Fibroblast of lung (primary cell): Measurements from ENCODE around the gene TEX55. TPM values are rescaled to one million over a fixed set of nuclear protein-coding genes. Genes with fewer than 3 reads are reported as not detected.

Source experiments
- DNase-seq, 2 donors: peaks; one replicate each; pipeline versions ENCODE4 v3.0.0 to v3.0.0-alpha.2; 2010; ENCODE audit warnings: low read depth in 2 of 2
- H2AFZ ChIP-seq: 2 replicates; pipeline ENCODE4 v1.5.1; 2012; ENCODE audit warnings: low read length, control low read depth, inconsistent platforms
- H3K27ac ChIP-seq: 2 replicates; pipeline ENCODE4 v1.5.1; 2011; ENCODE audit warnings: low read length, control low read depth; ENCODE audit not compliant: insufficient read depth
- H3K27me3 ChIP-seq: 2 replicates; pipeline ENCODE4 v1.5.1; 2011; ENCODE audit warnings: mild to moderate bottlenecking, low read length; ENCODE audit not compliant: control insufficient read depth, insufficient read depth
- H3K36me3 ChIP-seq: 2 replicates; pipeline ENCODE4 v1.5.1; 2011; ENCODE audit warnings: low read length; ENCODE audit not compliant: control insufficient read depth, insufficient read depth
- H3K4me1 ChIP-seq: 2 replicates; pipeline ENCODE4 v1.5.1; 2011; ENCODE audit warnings: low read length; ENCODE audit not compliant: control insufficient read depth, insufficient read depth; ENCODE audit errors: extremely low read depth
- H3K4me2 ChIP-seq: 2 replicates; pipeline ENCODE4 v1.5.1; 2011; ENCODE audit warnings: low read length, control low read depth; ENCODE audit not compliant: insufficient read depth; ENCODE audit errors: extremely low read depth
- H3K4me3 ChIP-seq, 4 experiments: fragments of 200-600 bp in 1 of 4; sonication (generic) in 1 of 4; replicated peaks in 1 of 4; 2 replicates each; pipeline ENCODE4 v1.5.1; 2011 to 2016; ENCODE audit warnings: low read length in 4 of 4, low read depth in 3 of 4, mild to moderate bottlenecking in 3 of 4, control low read depth in 2 of 4, inconsistent platforms in 1 of 4, mixed read lengths in 1 of 4; ENCODE audit not compliant: insufficient read depth in 1 of 4; ENCODE audit errors: control extremely low read depth in 1 of 4
- H3K79me2 ChIP-seq: 2 replicates; pipeline ENCODE4 v1.5.1; 2012; ENCODE audit warnings: mild to moderate bottlenecking, low read length, inconsistent platforms; ENCODE audit not compliant: control insufficient read depth, insufficient read depth
- H3K9ac ChIP-seq: 2 replicates; pipeline ENCODE4 v1.5.1; 2011; ENCODE audit warnings: mild to moderate bottlenecking, low read length, control low read depth; ENCODE audit not compliant: insufficient read depth
- H3K9me3 ChIP-seq: 2 replicates; pipeline ENCODE4 v1.5.1; 2012; ENCODE audit warnings: low read depth, low read length; ENCODE audit not compliant: control insufficient read depth, insufficient read depth
- H4K20me1 ChIP-seq: 2 replicates; pipeline ENCODE4 v1.5.1; 2011; ENCODE audit warnings: low read length; ENCODE audit not compliant: control insufficient read depth, insufficient read depth; ENCODE audit errors: extremely low read depth
- EZH2 ChIP-seq: IDR thresholded peaks from 2 replicates; pipeline ENCODE4 v1.5.1; 2012; ENCODE audit warnings: low read length, control low read depth, mild to moderate bottlenecking; ENCODE audit errors: missing control alignments
- polyA plus RNA-seq, 2 donors: library from polyadenylated mRNA; depleted of rRNA in 1 of 2; stranded (reverse) in 1 of 2; unstranded in 1 of 2; fragments of >200 nt; gene quantifications; 2 replicates each; pipeline ENCODE4 v1.2.1, GENCODE V29; 2011 to 2012; ENCODE audit warnings: missing spikeins in 1 of 2
- total RNA-seq: library from RNA; depleted of rRNA; stranded (reverse); fragments of >200 nt; gene quantifications from 2 replicates; pipeline ENCODE4 v1.2.1, GENCODE V29; 2014
- TF ChIP-seq, protein P1 (sequence below), 2 donors: IDR thresholded peaks in 1 of 2; conservative IDR thresholded peaks in 1 of 2; 1 replicate in 1 of 2; 2 replicates in 1 of 2; pipeline ENCODE4 v1.5.1; 2011 to 2012; ENCODE audit warnings: low read length in 2 of 2, control low read depth in 1 of 2, inconsistent platforms in 1 of 2, low read depth in 1 of 2, mild to moderate bottlenecking in 1 of 2

The TEX55 gene
- total and polyA plus RNA-seq, 2 donors (not counting 1 experiment from before 2014, with no cell fraction given), result not detected

DNA sequence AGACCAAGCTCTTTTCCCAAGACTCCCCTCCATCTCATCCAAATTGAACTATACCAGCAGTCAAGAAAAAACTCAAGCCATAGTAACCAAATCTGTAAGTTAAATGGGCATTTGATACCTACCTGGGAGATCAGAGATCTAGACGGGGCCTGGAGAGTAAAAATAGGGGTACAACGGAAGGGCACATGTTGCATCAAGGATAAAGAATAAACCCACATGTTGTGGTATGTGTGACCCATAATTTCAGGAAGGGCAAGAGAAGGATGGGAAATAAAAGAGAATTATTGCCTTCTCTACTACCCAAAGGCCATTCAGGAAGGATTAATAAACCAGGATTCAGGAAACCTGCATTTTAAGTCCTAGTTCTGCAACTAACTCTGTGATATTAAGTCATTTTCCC is 1.5 kb downstream of the TEX55 start:
- no peaks in the 10 kb centered on the region for H3K27me3 ChIP-seq
- H3K9ac ChIP-seq, result no peak overlapping the region
- no peaks in the 10 kb centered on the region for H3K9me3 ChIP-seq
- no peaks in the 10 kb centered on the region for H3K36me3 ChIP-seq
- no peak overlapping the region for H3K4me3 ChIP-seq
- TF ChIP-seq, protein P1, sequence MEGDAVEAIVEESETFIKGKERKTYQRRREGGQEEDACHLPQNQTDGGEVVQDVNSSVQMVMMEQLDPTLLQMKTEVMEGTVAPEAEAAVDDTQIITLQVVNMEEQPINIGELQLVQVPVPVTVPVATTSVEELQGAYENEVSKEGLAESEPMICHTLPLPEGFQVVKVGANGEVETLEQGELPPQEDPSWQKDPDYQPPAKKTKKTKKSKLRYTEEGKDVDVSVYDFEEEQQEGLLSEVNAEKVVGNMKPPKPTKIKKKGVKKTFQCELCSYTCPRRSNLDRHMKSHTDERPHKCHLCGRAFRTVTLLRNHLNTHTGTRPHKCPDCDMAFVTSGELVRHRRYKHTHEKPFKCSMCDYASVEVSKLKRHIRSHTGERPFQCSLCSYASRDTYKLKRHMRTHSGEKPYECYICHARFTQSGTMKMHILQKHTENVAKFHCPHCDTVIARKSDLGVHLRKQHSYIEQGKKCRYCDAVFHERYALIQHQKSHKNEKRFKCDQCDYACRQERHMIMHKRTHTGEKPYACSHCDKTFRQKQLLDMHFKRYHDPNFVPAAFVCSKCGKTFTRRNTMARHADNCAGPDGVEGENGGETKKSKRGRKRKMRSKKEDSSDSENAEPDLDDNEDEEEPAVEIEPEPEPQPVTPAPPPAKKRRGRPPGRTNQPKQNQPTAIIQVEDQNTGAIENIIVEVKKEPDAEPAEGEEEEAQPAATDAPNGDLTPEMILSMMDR (conservative IDR thresholded peaks at IDR 0.05 in 1 of 2, IDR thresholded peaks at IDR 0.05 in 1 of 2; ENCODE audit: low read depth in 1 of 2, low read length in 2 of 2), result no peak
- TF ChIP-seq EZH2, result no peak
- no peak overlapping the region for H3K27ac ChIP-seq
- H3K4me1 ChIP-seq, result no peaks in the 10 kb centered on the region
- no peaks in the 10 kb centered on the region for H3K79me2 ChIP-seq
- no peaks in the 10 kb centered on the region for H4K20me1 ChIP-seq
- H3K4me2 ChIP-seq, result no peak overlapping the region
- DNase-seq, result no peak
- H2AFZ ChIP-seq, result no peak overlapping the region

DNA sequence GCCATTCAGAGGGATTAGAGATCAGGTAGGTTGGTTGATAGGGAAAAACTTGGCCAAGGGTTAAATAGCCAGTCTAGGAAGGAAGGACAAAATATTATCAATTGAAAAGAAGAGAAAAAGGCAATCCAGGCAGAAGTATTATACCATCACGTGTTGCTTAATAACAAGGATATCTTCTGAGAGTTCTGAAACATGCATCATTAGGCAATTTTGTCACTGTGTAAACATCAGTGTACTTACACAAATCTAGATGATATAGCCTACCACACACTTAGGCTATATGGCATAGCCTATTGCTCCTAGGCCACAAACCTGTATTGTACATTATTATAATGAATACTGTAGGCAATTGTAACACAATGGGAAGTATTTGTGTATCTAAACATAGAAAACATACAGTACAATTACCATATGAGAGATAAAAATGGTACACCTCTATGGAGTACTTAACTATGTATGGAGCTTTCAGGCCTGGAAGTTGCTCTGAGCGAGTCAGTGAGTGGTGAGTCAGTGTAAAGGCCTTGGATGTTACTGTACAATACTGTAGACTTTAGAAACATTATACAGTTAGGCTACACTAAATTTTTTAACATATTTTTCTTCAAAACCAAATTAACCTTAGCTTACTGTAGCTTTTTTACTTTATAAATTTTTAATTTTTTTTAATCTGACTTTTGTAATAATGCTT is 2.7 kb downstream of the TEX55 start:
- H3K27me3 ChIP-seq, result no peaks in the 10 kb centered on the region
- H3K4me2 ChIP-seq, result no peak overlapping the region
- DNase-seq, result peak; percentile 9 to 49
- no peaks in the 10 kb centered on the region for H3K4me1 ChIP-seq
- H4K20me1 ChIP-seq, result no peaks in the 10 kb centered on the region
- H3K9me3 ChIP-seq, result no peaks in the 10 kb centered on the region
- no peak overlapping the region for H3K27ac ChIP-seq
- TF ChIP-seq EZH2, result no peak
- TF ChIP-seq, protein P1 (conservative IDR thresholded peaks at IDR 0.05 in 1 of 2, IDR thresholded peaks at IDR 0.05 in 1 of 2; ENCODE audit: low read depth in 1 of 2, low read length in 2 of 2), result no peak
- H3K79me2 ChIP-seq, result no peaks in the 10 kb centered on the region
- no peak overlapping the region for H3K9ac ChIP-seq
- no peak overlapping the region for H2AFZ ChIP-seq
- no peak overlapping the region for H3K4me3 ChIP-seq
- H3K36me3 ChIP-seq, result no peaks in the 10 kb centered on the region

DNA sequence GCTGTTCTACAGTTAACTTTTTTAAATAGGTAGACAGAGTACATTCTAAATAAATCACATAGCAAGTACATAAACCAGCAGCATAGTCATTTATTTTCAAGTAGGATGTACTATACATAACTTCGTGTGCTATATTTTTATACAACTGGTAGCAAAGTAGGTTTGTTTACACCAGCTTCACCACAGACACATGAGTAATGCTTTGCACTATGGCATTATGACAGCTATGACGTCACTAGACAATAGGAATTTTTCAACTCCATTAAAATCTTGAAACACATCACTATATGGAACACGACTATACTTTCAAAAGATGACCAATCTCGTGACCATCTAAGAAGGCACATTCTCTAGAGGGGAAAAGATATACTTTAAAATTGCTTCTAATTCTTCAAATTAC is 3.5 kb downstream of the TEX55 start:
- H3K4me1 ChIP-seq, result no peaks in the 10 kb centered on the region
- DNase-seq, result peak; percentile 59 to 79
- H3K79me2 ChIP-seq, result no peaks in the 10 kb centered on the region
- no peak overlapping the region for H2AFZ ChIP-seq
- no peaks in the 10 kb centered on the region for H4K20me1 ChIP-seq
- no peaks in the 10 kb centered on the region for H3K9me3 ChIP-seq
- H3K27me3 ChIP-seq, result no peaks in the 10 kb centered on the region
- H3K4me2 ChIP-seq, result no peak overlapping the region
- TF ChIP-seq, protein P1 (conservative IDR thresholded peaks at IDR 0.05 in 1 of 2, IDR thresholded peaks at IDR 0.05 in 1 of 2; ENCODE audit: low read depth in 1 of 2, low read length in 2 of 2), result no peak
- no peak for TF ChIP-seq EZH2
- no peak overlapping the region for H3K27ac ChIP-seq
- no peak overlapping the region for H3K9ac ChIP-seq
- no peak overlapping the region for H3K4me3 ChIP-seq
- no peaks in the 10 kb centered on the region for H3K36me3 ChIP-seq
